Endometrial microvascular endothelial cells (primary cell): ENCODE measurements around the gene GMPPB. TPM values are rescaled to one million over a fixed set of nuclear protein-coding genes. Genes with fewer than 3 reads are reported as not detected.
"Not testable (repeated sequence)": the region's sequence is repeated elsewhere in the genome, so short reads cannot be mapped to it uniquely, and the experiment has no call there.

ENCODE experiments used
- in situ Hi-C: cut with HindIII; loops from 2 replicates; pipeline ENCODE4 v1.10.0; 2017; ENCODE audit warnings: low sequenced_read_pairs, low pct_unique_long_range_greater_than_20kb; ENCODE audit errors: inconsistent ontology term
- total RNA-seq: library from RNA; depleted of rRNA; stranded (reverse); fragments of >200 nt; gene quantifications from one replicate; pipeline ENCODE4 v1.2.3, GENCODE V29; 2015; ENCODE audit errors: inconsistent ontology term

Gene GMPPB
- total RNA-seq, 1 donor from 2014 or later, result 48.2 TPM

DNA sequence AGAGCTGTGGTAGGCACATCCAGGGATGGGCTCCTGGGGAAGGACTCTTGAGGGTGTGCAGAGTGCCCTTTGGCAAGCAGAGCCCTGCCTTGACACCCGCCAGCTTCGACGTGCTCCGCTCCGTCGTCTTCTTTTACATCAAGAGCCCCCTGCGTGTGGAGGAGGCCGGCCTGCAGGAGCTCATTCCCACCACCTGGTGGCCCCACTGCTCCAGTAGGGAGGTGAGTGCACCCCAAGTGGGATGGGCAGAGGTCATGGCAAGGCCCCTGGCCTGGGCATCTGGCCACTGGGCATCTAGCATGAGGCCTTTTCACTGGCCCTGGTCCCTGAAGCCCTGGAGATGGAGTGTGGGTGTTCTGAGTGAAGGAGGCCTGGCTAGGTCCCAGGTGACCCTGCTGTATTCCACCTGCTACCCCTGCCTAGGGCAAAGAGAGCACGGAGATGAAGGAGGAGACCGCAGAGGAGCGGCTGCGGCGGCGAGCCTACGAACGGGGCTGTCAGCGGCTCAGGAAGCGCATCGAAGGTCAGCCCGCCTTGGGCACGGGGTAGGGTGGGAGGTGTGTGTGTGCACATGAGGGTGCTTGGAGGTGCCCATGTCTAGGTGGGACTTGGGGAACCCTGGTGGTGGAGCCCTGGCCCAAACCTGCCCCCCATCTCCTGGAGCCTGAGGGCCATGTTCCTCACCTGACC is 22.2 kb downstream of the GMPPB start:
- in situ Hi-C loops, result no loop called here

DNA sequence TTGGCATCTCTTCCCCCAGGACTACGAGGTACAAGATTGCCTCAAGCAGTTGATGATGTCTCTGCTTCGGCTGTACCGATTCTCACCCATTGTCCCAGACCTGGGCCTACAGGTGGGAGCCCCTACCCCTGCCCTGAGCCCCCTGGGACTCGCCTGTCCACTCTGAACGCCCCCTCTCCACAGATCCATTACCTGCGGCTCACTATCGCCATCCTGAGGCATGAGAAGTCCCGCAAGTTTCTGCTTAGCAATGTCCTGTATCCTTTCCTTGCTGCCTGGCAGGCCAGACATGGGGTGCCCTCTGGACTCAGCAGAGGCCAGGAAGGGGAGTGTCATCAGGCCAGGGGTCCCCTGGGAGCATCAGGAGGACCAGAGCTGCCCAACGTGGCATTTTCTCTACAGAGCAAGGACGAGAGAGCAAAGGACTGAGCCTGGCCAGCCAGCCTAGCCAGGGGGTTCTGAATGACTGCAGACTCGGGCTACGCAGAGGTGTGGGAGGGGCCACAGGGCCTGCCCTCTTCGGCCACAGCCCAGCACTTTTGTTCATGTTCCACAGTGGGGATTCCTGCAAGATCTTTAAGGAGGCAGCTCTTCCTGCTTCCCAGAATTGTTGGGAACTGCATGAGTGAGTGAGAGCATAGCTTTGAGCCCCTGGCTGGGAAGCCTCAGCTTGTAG is 23.2 kb downstream of the GMPPB start:
- in situ Hi-C loops, result no loop called here

DNA sequence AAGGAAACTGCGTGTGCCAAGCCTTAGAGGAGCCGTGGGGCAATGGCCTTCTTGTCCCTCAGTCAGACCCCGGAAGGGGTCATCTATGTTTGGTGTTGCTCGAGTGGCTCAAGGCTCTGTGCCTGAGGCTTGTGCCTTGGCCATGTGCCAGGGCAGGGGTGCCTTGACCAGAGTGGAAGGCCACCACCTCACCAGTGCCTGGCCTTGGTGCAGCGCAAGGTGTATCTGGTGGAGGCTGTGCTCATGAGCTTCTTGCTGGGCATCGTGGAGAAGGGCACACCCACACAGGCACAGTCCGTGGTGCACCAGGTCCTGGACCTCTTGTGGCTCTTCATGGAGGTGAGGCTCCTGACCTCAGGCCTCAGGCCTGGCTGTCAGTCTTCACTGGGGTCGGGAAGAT is 23.7 kb downstream of the GMPPB start:
- in situ Hi-C loops, result no loop called here

DNA sequence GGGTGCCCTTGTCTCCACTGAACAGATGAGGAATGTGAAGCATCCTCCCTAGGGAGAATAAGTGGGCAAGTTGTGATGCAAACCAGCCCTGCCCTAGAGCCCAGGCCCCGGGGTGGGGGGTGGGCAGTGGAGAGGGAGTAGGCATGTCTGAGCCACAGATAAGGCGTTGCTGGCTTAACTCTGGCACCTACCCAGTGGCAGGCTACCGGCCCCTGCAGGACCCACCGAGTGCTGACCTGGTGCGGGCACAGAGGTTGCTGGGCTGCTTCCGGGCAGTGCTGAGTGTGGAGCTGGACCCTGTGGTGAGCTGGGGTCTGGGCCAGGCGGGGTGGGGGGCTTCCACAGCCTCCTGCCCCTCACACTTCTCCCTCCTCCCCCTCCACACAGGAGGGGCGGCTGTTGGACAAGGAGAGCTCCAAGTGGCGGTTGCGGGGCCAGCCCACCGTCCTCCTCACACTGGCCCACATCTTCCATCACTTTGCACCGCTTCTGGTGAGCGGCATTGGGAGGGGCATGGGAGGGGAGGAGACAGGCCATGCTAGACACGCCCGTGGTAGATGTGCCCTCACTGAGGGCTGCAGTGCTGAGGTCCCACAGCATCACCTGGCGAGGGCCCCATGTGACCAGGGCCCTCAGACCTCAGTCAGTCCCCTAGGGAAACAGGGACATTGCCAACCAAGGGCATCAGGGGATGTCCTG is 24.3 kb downstream of the GMPPB start:
- in situ Hi-C loops, result no loop called here

DNA sequence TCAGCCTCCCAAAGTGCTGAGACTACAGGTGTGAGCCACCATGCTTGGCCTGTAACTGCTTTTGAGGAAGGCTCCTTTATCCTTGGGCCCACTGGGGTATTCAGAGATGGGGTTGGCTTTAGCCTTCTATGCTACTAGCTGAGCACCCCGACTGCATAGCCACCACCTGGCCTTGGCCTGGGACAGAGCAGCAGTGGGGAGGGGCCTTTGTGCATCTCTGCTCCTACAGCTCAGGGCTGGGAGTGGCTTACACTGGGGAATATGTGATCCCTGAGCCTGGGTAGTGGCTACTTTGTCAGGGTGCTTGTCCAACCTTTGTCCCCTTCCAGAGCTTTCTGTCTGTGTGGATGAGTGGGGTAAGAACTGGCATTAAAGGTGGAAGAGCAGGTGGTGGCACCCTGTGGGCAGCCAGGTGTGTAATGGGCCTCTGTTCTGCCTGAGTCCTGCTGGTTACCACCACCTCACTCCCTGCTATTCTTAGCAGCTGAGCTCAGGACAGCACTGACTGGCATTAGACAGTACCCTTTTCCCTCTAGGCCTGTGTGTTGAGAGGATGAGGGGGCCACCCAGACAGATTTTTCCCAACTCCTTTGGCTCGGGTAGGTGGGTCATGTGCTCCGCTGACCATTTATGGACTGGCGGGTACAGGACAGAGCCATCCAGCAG is 28.3 kb downstream of the GMPPB start:
- in situ Hi-C loops, result not testable (repeated sequence)

DNA sequence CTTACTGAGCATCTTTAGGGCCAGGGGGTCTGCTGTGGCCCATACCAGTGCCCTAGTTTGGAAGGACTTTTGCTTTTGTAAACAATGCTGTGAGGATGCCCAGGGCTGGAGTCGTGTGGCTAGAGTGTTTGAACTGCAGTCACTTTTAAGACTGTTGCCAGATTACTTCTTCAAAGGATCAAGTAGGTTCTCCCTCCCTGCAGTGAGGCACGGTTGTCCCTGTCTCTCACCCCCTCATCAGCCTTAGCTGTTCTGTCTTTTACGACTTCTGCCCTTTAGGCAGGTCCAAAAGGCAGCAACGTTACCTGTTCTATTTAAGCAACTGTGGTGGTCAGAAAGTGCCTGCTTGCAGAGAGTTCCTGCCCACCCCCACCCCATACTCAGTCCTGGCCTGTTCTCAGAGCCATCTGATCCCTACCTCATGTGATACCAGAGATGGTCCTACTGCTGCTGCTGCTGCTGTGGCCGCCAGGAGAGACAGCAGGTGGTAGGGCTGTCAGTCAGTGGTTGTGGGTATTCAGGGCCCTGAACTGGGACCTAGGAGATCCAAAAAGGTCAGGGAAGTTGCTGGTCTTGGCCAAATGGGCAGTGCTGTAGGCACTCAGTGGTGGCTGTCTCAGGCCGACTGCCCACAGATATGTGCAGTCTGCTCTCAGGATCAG is 29.2 kb downstream of the GMPPB start:
- in situ Hi-C loops, result not testable (repeated sequence)

DNA sequence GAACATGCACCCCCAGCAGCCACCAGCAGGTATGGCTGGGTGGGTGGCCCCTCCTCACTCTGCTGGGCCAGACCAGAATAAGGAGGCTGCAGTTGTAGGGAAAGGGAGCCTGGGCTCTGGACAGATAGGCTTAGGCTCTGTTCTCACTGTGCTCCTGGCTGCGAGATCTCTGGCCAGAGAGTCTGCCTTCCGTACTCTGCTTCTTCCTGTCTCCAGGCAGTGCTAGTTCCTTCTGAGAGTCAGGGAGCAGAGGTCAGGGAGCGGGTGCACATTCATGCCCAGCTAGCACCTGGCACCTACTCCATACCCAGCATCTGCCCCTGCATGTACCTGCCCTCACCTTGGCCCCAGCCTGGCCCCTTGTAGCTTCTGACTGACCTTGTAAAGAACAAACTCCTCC is 32.3 kb downstream of the GMPPB start:
- in situ Hi-C loops, result not testable (repeated sequence)

DNA sequence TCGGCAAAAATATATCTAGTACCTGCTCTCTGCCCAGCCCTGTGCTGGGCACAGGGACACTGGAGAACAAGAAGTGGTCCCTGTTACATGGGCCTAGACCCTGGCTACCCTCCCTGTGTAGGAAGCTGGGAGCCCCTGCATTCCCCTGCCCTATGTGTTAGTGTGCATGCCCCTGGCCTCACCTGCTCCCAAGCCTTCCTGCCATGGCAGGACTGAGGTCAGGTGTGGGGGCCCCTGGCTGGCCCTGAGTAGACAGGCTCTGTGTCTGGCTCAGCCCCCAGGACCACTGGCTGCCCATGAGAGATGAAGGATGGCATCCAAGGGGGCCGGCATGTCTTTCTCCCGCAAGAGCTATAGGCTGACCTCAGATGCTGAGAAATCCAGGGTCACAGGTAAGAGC is 32.9 kb downstream of the GMPPB start:
- in situ Hi-C loops, result not testable (repeated sequence)

DNA sequence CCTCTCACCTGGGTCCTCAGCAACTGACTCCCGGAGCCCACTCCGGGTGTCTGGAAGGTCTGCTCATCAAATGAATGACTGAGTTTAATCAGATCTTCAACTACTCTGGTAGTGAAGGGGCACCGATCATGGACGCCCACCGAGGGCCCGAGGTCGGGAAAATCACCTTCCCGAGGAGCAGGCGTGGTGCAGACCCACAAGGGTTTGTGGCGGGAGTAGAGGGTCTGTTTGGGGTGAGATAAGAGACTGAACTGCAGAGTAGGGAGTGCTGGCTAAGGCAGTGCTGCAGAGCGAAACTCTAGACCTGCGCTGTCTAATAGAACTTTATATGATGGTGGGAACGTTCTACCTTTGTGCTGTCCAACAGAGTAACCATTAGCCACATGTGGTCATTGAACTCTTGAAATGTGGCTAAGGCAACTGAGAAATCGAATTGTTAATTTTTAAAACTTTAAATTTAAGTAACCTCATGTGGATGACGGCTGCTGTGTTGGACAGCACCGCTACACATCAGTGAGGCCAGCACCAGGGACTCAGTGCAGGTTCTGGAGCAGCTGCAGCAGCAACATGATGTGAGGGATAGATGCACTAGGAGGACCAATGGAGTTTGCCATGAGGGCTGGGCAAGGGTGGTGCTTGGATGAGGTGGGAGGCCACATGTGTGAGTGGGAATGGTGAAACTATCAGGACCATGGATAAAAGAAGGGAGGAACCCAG is 33.7 kb downstream of the GMPPB start:
- in situ Hi-C loops, result not testable (repeated sequence)

DNA sequence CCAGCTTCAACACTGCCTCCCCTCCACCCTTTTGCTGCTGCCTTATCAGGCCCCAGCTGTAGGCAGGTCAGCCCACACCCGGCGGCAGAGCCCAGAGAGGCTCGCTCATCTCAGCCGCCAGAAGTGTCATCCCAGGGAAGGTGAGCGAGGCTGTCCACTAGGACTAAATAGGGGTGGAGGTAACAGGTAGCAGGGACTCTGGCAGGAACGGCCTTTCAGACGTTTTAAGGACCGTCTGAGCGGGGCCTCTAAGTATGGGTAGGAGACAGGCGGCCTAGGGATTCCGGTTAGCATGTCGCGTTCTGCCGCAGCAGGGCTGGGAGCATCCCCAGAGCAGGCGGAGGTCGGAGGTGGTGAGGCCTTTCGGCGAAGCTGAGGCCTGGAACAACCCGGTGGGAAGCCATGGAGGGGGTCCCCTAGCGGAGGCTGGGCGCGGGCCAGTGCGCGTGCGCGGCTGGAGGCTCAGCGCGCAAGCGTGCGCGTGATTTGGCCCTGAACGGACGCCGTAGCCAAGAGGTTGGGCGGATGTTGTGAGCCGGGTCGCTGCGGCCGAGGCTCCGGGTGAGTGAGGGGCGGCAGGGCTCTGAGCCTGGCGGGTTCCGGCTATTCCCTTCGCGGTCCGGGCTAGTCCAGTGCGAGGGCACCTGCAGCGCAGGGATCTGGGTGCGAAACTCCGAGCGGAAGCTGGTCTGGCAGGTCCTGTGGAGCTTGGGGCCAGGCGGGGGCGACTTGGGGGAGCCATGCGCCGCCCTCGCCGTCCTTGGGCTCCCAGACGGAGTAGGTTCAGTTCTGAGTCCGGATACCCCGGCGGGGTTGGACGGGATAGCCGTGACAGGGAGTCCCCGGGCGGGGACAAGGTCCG is 34.5 kb downstream of the GMPPB start, which contains the start of the genes MST1 and RNF123:
MST1 (minus strand) TSS at position 429 of the 862 bp plus-strand sequence. CDS start 783 bp downstream, outside the sequence.
RNF123 (plus strand) TSS at position 512 of the 862 bp plus-strand sequence. CDS start 1,609 bp downstream, outside the sequence.
- in situ Hi-C loops, result no loop called here

DNA sequence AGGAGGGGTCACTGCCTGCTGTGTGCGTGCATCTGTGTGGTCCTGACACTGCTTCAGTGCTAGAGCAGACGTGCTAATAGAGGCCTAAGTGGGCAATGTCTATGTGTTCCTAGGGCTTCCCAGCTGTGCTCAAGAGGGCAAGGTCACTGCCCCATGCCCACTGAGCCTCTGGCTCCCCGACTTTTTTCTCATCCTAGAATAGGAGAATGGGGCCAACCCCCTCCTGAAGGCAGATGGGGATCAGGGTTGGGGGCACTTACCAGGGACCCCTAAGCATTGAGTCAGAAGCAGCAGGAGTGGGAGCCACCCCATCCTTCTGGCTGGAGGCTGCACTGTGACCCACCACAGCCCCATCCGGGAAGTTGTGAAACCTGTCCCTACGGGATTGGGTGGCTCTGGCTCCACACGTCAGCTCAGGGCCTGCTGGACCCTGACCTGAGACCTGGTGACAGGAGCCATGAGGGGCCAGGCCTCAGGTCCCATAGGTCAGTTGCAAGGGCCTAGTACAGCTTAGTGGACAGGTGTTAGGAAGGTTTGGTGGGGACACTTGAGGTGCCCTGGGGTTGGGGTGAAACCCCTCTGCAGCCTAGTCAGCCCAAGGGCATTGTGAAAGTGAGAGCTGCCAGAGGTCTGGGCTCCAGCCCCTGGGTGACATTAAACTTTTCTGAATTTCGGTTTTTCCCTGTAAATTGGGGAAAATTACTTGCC is 35.3 kb downstream of the GMPPB start:
- in situ Hi-C loops, result not testable (repeated sequence)

DNA sequence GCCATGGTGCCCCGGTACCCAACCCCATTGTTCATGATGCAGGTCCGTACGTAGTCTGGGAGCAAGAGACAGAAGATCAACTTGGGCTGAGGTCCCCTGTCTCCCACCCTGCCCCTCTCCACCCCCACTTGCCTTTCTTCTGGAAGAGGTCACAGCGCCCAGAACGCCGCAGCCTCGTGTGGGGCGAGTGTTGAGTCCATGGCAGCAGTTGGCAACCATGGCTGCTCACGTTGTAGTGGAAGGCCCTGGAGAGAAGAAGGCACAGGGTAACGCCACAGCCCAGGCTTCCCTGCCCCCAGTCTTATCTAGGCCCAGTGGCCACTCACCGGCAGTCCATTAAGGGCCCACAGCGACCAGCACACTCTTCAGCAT is 36.3 kb downstream of the GMPPB start:
- in situ Hi-C loops, result not testable (repeated sequence)

DNA sequence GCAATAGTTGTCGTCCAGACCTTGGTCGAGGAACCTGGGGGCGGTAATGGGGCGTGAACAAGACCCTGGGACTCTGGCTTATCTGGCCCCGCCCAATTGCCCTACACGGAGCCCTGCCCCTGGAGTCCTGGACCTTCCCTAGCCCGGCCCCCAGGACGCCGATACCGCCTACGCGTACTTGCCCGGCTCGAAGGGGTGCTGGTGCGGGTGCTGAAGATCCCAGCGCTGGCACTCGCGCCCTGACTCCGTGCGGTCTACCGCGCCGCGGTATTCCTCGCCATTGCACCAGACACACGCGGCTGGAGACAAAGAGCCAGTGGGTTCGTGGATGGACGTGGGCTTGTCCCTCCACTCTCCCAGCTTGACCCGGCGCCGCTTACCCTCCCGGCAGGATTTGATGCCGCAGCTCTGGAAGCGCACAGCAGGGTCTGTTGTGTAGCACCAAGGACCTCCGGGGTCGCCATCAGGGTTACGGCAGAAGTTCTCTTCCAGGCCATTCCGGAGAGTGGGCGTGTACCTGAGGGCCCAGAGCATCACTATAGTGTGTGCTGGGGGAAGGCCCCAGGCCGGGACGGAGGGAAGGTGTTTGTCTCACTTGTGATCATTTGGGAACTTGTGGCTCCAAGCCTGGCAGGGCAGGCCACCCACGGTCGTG is 36.9 kb downstream of the GMPPB start:
- in situ Hi-C loops, result not testable (repeated sequence)

DNA sequence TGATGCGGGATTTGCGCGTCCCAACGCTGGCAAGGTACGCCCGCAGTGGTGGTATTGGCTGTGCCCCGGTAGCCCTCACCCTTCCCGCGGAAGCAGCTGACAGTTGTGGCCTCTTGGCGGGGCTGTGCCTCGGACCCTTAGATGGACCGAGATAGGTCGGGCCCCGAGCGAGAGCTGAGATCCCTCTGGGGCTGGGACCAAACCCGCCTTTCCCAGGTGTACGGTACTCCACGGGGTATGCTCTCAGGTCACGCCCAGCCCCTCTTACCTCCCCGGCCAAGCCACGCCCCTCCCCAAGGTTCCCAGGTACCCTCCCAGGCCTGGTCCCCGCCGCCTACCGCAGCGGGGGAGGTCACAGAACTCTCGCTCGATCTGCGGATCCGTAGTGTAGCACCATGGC is 37.4 kb downstream of the GMPPB start:
- in situ Hi-C loops, result not testable (repeated sequence)

DNA sequence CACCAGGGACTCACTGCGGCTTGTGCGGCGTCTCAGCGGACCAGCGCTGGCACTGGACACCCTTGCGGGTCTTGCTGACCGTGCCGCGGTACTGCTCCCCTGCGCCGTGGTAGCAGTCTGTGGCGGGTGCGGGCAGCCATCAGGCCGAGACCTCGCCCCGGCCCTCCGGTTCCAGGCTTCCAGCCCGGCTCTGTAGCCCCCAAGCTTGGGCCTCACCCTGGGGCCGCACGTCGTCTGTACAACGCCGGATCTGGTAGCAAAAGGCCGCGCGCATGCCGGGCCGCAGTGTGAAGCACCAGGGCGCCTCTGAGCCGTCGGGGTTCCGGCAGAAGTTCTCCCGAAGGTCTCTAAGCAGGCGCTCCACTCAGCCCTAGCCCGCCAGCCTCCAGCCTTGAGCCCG is 37.9 kb downstream of the GMPPB start:
- in situ Hi-C loops, result not testable (repeated sequence)

DNA sequence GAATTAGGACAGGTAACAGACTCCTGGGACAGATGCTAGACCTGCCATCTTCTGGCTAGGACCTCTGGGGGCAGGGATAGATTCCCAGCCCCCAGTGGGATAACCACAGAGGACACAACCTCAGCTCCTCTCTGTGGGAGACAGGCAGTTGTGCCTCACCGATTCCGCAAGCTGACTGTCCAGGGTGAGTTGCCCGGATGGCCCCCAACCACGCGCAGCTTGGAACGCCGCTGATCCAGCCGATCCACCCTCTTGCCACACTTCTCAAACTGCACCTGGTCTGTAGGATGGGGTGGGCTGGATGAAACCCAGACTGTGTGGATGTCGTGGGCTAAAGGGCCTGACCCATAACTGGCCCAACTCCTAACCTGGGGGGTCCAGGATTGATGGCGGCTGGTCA is 38.6 kb downstream of the GMPPB start:
- in situ Hi-C loops, result not testable (repeated sequence)
